Measurements from ENCODE around the gene MVB12B. TPM values are rescaled to one million over a fixed set of nuclear protein-coding genes. Genes with fewer than 3 reads are reported as not detected.

Gene MVB12B
- polyA plus RNA-seq, 1 experiment, result 4.4 TPM

DNA sequence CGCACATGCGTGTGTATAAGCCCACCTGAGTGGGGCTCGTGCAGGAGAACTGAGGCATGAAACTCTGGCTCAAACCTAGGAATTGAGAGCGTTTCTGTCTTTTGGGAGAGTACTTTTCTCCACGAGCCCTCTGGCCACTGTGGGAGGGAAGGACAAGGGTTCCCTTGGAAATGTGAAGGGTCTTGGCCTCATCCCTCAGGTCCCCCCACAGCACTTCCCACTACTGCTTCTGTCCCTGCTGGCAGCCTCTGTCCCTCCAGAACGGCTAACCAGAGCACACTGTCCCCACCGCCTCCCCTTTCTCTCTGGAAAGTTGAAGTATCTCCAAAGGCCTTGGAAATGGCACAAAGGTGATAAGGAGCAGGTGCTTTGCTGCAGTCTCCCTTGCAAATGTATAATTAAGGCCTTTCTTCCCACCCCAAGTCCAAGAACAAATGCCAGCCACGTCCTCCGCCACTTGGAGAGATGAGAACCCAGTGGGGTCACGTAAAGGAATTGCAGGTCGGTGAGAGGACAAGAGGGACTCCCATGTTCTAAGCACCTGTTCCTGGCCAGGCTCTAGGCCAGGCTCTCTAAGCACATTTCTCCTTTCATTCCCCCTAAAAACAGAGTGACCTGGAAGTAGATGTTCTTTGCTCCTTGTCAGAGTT lies 179.2 kb downstream of the MVB12B start:
- CTCF ChIA-PET, result interaction anchor here (1.5 kb wide), 1 partner anchor 52 kb away, joined by 7 read pairs; no protein-coding TSS in a partner anchor
- Histone ChIP-seq H3K9me3 (ENCODE audit: control insufficient read depth, insufficient read depth, low read length) (no peaks in the 10 kb centered on the region; the same call in 1 of the 2 replicates), H3K27ac (ENCODE audit: low read depth, low read length) (no peak overlapping the region), H3K27me3 (ENCODE audit: control insufficient read depth, insufficient read depth, low read length) (peaks cover 8% of the 10 kb centered on the region), H3K4me3 (ENCODE audit: low read depth, low read length) (no peak overlapping the region)
- DNase-seq (ENCODE audit: low read depth, low spot score), result no peak
- POLR2A ChIA-PET, result no interaction called here
- TF ChIP-seq, protein P1, sequence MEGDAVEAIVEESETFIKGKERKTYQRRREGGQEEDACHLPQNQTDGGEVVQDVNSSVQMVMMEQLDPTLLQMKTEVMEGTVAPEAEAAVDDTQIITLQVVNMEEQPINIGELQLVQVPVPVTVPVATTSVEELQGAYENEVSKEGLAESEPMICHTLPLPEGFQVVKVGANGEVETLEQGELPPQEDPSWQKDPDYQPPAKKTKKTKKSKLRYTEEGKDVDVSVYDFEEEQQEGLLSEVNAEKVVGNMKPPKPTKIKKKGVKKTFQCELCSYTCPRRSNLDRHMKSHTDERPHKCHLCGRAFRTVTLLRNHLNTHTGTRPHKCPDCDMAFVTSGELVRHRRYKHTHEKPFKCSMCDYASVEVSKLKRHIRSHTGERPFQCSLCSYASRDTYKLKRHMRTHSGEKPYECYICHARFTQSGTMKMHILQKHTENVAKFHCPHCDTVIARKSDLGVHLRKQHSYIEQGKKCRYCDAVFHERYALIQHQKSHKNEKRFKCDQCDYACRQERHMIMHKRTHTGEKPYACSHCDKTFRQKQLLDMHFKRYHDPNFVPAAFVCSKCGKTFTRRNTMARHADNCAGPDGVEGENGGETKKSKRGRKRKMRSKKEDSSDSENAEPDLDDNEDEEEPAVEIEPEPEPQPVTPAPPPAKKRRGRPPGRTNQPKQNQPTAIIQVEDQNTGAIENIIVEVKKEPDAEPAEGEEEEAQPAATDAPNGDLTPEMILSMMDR (IDR thresholded peaks at IDR 0.05; ENCODE audit: low read depth, low read length), result no peak

DNA sequence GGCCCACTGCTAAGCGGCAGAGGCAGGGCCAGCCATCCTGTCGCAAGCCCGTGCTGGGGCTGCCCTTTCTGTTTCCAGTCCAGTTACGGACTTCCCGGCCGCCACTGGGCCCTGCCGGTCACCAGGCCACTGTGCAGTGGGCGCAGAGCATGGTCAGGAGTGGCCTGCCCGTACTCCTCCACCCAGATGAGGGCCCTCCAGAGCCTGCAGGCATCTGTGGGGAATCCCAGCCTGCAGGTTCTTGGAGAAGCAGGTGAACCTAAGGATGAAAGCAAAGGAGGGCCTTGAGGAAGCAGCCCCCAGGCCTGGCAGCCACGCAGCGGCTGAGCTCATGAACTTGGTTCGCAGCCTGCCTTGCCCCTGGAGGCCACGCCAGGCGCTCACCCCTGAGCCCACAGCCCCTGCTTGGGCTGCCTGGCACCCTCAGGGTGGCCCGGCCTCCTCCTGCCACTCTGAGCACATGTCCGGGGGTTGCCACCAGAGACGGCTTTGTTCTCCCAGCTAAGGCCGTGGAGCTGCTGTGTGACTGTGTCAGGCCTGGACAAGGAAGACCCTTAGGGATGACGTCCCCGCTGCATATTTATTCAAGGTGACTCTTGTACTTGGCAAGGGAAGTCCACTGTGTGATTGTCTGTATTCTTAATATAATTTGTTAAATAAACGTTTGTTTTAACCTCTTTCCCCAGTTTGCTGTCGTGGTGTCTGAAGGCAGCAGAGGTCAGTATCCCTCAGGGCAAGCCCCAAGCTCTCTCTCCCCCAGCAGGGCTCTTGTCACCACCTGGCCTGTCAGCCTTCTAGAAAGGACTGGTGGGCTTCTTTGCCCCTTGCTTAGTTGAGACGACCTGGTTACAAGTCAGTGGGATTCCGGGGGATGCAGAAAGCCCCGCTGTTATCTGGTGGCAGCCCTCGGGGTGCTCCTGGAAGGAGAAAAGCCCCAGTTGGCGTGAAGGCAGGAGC lies 180.0 kb downstream of the MVB12B start:
- ChIA-PET CTCF (interaction anchor here (0.9 to 1.5 kb wide), 2 partner anchors 15 to 51 kb away, joined by 3 to 7 read pairs; no protein-coding TSS in a partner anchor), POLR2A (no interaction called here)
- H3K9me3 ChIP-seq (ENCODE audit: control insufficient read depth, insufficient read depth, low read length), result no peaks in the 10 kb centered on the region; the same call in 1 of the 2 replicates
- TF ChIP-seq, protein P1 (IDR thresholded peaks at IDR 0.05; ENCODE audit: low read depth, low read length), result no peak
- peaks cover 8% of the 10 kb centered on the region for H3K27me3 ChIP-seq (ENCODE audit: control insufficient read depth, insufficient read depth, low read length)
- DNase-seq (ENCODE audit: low read depth, low spot score), result no peak
- H3K27ac ChIP-seq (ENCODE audit: low read depth, low read length), result no peak overlapping the region
- no peak overlapping the region for H3K4me3 ChIP-seq (ENCODE audit: low read depth, low read length)

DNA sequence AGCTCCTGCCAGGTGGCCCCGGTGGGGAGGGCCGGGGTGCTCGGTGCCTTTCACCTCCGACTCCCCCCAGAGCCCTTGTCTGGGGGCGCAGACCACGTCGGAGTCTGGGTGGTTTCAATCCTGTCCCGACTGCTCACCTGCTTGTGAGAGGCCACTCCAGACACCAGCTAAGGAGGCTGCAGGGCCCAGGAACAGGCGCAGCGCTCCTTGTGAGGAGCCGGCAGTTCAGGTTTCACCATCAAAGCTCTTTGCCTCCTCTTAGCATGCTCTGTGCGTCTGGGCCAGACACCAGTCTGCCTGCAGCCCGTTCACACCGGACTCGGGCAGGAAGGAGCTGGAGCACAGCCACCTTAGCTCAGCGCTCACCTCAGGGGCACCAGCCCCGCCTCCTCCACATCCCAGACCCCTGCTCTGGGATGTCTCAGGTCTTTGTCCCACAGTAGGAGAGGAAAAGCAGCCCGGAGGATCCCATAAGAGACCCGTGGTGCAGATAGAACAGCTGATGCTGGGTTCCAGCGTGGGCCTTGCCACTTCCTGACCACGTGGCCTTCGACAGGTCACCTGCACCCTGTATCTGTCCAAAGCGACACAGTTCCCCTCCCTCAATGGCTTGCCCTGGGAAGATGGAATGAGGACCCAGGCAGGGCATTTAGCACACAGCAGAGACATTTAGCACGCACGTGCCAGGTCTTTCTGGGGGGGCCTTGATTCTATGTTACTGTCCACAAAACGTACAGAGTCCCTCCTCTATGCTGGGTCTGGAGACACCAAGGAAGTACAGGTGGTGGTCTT lies 180.9 kb downstream of the MVB12B start:
- no peak overlapping the region for H3K27ac ChIP-seq (ENCODE audit: low read depth, low read length)
- ChIA-PET CTCF (interaction anchor here (0.9 to 1.6 kb wide), 4 partner anchors 8 to 51 kb away, joined by 3 to 7 read pairs (median 5); no protein-coding TSS in a partner anchor), POLR2A (no interaction called here)
- TF ChIP-seq, protein P1 (IDR thresholded peaks at IDR 0.05; ENCODE audit: low read depth, low read length), result no peak
- peaks cover 8% of the 10 kb centered on the region for H3K27me3 ChIP-seq (ENCODE audit: control insufficient read depth, insufficient read depth, low read length)
- H3K4me3 ChIP-seq (ENCODE audit: low read depth, low read length), result no peak overlapping the region
- no peaks in the 10 kb centered on the region; the same call in 1 of the 2 replicates for H3K9me3 ChIP-seq (ENCODE audit: control insufficient read depth, insufficient read depth, low read length)
- no peak for DNase-seq (ENCODE audit: low read depth, low spot score)

DNA sequence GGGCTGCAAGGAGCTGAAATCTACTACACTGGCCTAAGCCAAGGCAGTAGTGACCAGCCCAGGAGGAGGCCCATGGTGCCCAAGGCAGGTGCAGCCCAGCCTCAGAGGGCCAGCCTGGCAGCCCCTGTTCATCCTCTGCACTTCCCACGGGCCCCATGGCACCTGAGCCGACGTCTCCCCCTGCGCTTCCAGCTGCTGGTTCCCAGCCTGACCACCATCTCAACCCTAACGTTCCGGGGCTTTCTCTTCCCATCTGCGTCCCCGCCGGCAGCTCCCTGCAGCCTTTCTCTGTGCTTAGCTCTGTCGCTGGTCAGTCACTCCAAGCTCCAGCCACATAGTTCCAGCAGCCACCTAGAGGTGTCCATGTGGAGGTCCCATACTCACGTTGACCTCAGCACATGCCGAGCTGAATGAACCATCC lies 181.6 kb downstream of the MVB12B start:
- CTCF ChIA-PET, result interaction anchor here (1.5 to 1.6 kb wide), 2 partner anchors 9 to 10 kb away, joined by 4 to 6 read pairs; no protein-coding TSS in a partner anchor
- no peaks in the 10 kb centered on the region; the same call in 1 of the 2 replicates for H3K9me3 ChIP-seq (ENCODE audit: control insufficient read depth, insufficient read depth, low read length)

More for the DNA sequence above, 181.6 kb downstream of the MVB12B start:
- no peak overlapping the region for H3K4me3 ChIP-seq (ENCODE audit: low read depth, low read length)
- no peak overlapping the region for H3K27ac ChIP-seq (ENCODE audit: low read depth, low read length)
- peaks cover 10% of the 10 kb centered on the region for H3K27me3 ChIP-seq (ENCODE audit: control insufficient read depth, insufficient read depth, low read length)
- DNase-seq (ENCODE audit: low read depth, low spot score), result no peak
- TF ChIP-seq, protein P1 (IDR thresholded peaks at IDR 0.05; ENCODE audit: low read depth, low read length), result no peak
- POLR2A ChIA-PET, result no interaction called here

All from AG04450 (cell line).